ENCODE results near the gene KRT32.

KRT32 gene

DNA sequence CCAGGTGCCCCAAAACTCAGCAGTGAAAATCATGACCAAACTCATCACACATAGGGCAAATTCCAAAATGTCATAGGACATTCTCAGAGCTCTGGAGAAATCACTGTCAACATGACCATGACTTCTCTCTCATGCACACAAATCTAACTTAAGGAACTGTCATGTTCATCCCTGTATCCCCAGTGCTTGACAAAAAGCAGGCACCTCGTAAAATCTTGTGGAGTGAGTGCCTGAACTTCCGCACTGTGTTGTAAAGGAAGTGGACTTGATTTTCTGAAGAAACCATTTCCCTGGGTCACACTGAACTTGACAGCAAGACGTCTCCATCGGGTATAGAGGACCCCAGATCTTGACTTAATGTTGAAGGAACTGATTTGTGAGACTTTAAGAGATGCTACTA, 45.6 kb downstream of the KRT32 start:
- no peak for DNase-seq

DNA sequence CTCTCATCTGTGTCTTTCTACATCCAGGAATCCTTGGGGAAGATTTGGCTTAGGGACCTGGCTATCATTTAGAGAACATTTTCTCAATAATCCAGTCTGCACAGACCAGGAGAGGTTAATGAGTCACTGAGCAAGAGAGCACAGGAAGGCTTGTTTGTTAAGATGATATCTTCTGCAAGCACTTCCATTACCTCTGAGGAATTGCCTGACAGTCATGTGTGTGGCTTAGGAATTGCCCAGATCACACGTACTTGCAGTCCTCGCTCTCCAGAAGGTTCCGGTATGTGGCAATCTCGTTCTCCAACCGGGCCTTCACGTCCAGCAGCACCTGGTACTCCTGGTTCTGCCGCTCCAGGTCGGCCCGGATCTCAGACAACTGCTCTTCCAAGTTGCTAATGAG, 46.1 kb downstream of the KRT32 start:
- no peak for DNase-seq

DNA sequence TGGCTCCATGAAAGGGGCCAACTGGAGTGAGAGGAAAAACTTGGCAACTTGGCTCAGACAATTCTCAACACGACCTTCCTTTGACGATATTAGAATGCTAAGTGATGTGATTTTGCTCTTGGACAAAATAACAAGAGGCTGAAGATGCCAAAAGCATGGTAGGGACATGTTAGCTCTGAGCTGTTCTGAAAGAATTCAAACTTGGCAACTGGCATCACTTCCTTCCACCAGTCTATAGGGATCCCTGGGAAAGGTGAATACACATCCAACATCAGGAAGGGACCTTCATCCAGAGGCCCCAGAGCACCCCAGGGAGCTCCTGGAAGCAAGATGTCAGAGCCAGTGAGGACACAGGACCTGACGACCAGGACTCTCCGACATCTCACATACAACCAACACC, 47.1 kb downstream of the KRT32 start:
- no peak for DNase-seq

DNA sequence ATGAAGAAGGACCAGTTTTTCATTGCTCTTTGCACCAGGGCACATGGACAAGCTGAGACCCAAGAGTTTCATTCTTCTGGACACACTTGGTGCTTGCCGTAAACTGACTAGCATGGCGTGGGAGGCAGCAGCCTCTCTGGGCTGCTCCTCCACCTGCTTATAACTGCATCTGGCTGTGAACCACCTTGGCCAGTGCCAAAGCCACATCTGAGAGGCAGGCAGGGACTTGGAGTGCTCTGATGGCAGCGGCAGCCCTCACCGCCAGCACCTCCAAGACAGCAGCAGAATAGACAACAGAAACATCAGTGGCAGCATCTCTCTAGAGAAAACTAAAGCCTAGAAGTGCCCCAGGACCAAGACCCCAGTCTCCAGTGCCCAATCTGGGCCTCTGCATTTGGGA, 47.5 kb downstream of the KRT32 start:
- no peak for DNase-seq

DNA sequence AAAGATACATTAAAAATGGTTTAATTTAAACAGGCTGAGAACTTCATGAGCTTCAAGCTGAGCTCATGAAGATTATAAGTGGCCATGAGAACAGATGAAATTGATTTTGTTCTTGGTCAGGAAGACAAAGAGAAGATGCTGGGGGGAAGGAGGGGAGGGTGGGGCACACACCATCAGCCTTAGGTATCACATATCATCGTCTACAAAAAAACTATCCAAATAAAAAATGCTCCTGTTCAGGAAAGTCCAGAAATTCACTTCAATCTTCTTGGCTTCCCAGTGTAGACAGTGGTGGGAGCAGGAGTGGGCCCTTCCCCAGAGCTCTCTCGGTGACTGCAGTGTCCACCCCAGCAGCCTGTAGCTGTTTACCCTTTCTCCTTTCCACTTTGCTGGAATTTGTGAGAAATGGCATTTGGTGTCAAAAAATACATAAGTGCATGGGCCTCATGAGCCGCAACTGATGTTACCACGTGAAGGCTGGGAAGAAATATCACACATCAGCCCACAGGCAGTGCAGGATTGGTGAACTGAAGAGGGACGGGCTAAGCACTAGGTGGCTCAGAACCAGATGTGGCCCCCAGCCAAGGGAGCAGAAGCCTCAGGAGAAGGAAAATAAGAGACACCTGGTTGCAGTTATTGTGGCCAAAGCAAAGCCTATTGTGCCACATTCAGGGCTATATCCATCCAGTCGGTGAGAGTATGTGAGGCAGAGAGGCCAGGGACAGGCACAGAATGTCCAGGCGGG, 48.9 kb downstream of the KRT32 start:
- DNase-seq, result no peak

DNA sequence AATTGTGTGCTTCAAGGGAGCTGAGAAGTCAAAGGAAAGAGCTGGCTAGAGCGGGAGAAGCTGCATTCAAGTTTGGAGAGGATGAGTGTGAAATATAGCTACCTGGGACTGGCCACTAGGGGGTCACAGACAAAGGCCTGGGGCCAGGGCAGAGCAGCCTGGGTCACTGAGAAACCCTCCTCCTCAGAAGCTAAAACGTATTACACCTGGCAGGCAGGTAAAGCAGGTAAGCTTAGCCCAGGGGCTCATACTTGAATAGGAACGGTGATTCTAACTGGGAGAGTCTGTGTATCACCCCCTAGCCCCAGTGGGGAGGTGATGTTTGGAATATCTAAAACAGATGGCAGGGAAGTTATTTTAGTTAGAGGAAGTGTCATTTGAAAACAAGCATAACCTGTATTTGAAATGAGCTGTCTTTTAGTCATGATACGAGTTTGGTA, 49.6 kb downstream of the KRT32 start:
- DNase-seq, result no peak

DNA sequence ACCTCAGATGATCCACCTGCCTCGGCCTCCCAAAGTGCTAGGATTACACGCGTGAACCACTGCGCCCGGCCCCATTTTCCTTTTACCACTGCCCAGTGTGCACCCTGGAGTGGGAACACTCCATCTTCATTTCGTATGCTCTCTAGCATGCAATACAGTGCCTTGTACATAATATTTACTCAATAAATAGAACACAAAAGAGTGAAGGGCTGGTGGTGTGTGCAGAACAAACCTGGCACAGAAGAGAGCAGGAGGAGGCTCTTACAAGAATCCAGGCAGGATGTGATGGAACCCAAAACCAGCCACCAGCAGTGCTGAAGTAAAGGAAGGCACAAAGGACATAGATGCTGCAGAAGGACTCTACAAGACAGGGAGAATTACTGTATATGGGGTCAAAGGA, 50.1 kb downstream of the KRT32 start:
- no peak for DNase-seq

DNA sequence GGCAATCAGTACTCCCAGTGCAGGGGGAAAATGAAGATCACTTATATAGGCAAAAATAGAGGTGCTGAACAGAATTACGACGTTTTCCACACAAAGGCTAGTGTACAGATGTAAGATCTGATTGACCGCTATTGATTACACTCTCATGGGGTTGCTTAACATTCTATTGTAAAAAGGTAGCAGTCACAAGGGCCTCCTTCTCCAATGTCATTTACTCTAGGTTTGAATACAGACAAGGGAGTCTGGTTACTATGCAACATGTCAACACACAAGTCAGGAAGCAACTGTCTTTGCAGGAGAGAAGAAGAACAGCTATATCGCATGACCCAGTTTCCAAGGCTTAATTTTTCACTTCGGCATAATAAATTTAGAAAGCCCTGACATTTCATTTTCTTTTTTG, 50.7 kb downstream of the KRT32 start:
- no peak for DNase-seq

DNA sequence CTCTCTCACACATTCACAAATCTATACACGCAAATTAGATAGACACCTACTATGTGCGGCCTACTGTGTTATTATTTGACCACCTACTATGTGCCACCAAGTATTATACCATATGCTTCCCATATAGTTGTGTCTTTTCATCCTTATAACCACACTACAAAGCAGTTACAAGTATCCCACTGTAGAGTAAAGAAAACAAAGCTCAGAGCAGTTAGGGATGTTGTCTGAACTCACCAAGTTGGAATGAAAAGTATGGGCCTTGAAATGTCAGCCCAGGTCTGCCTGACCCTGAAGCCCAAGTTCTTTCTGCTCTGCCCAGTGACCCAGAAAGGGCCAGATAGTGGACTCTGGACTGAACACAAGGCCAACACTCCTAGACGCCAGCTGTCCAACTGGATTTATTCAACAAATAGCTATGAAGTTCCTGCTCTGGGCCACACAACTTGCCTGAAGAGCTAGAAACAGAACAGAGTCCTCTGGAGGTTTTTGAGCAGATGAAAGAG, 51.3 kb downstream of the KRT32 start:
- no peak for DNase-seq

DNA sequence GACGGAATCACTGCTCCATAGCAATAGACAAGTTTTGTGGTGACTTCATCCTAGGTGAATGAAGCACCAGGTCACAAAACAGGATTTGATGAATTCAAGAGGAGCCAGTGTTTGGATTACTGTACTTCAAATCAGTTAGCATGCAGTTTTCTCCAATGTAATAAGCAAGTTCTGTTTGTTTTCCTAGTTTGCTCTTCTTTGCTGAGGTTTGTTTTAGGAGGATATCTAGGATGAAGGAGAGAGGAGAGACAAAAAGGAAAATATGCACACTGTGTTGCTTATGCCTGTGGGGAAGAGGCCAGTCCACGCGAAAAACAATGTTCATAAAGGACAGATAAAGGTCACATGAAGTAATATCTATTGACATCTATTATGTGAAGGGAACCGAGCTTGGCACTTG, 51.8 kb downstream of the KRT32 start:
- no peak for DNase-seq

DNA sequence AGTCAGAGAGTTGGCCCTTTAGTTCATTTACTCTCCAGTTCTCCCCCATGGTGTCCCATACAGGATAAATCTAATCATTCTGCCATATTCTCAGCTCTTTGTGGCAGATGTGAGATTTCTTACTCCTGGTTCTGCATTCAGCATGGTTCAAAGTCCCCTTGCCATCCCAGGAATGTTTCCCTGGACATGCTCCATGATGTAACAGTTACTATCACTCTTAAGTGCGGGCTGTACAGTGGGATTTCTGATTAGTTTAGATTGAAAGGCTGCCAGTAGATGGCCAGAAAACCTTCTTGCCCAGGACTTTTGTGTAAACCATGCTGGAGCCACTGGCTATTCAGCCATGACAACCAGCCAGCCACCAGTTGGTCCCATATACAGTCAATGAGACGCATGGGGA, 53.2 kb downstream of the KRT32 start:
- DNase-seq, result no peak

DNA sequence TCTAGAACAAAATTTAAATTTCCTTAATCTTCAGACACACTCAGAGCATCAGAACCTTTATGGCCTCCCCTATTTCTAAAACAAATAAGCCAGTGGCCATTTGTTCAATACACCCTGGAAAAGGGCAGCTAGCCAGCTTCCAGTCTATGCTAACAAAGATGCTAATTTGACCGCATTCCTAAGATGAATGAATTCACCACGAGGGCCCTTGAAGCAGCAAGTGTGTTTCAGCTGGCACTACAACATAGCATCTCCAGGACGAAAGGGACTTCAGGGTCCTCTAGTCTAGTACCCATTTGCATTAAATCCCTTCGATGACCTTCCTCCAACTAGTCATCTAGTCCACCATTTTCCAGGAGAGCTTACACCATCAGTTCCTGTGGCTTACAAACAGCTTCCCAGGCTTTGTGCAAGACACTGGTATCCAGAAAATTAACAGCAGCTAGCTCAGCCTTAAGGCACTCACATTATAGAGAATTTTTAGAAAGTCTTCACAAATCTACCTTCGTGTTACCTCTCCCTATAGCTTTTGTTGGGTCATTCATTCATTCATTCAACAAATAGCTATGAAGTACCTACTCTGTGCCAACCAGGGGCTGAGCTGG, 53.7 kb downstream of the KRT32 start:
- no peak for DNase-seq

DNA sequence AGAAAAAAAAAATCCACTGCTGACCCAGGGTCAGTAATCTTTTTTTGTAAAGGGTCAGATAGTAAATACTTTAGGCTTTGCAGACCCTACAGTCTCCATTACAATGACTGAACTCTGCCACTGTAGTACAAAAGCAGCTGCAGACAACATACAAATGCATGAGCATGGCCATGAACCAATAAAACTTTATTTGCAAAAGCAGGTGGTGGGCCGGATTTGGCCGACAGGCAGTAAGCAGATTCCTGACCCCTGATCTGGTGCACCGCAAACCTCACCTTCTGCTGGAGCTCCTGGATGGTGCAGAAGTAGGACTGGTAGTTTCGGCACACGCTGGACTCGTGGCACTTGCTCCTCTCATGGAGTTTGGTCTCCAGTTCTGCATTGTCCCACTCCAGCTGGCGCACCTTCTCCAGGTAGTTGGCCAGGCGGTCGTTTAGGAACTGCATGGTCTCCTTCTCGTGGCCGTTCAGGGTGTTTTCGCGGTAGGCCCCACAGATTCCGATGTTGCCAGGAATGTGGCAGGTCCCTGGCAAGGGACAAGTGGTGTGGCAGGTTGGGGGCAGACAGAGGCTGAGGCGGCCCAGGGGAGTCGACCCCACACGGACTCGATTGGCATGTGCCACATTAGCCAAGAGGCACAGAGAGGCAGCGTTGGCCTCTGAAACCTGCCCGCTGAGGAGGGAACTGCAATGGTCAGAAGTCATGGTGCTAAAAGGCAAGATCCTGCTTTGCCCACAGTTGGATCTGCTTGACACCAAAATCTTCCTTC, 55.9 kb downstream of the KRT32 start:
- no peak for DNase-seq
